A549 treated with GW870086 at 1 μM for 4 hours (cell line): ENCODE data around the gene PLEK. TPM values are rescaled to one million over a fixed set of nuclear protein-coding genes. Genes with fewer than 3 reads are reported as not detected.

Source experiments
- total RNA-seq: library from RNA; stranded (reverse); fragments of 200-300 nt; extraction: Qiagen RNA extraction; gene quantifications from 5 replicates; pipeline ENCODE4 v1.2.3, GENCODE V29; 2022; ENCODE audit warnings: low read depth

Gene PLEK, protein sequence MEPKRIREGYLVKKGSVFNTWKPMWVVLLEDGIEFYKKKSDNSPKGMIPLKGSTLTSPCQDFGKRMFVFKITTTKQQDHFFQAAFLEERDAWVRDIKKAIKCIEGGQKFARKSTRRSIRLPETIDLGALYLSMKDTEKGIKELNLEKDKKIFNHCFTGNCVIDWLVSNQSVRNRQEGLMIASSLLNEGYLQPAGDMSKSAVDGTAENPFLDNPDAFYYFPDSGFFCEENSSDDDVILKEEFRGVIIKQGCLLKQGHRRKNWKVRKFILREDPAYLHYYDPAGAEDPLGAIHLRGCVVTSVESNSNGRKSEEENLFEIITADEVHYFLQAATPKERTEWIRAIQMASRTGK
- total RNA-seq = 0.06 TPM in 1 of 5 replicates, not detected in the others

DNA sequence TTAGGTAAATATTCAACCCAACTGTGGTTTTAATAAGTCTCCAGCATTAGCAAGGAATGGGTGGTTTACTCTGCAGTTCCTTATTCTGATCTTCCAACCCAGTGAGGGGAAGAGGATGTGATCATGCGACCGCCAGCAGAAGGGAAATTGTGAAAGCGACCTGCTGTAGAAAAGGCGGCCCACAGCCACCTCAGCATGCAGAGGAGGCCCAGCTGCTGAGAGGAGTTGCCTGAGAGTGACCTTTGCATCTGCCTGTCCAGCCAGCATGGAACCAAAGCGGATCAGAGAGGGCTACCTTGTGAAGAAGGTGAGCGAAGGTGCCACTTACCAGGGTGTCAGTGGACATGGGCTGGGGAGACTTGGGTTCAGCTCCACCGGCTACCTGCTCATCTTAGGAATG is at the start of gene PLEK:
PLEK (plus strand) TSS at position 196 of the 400 bp plus-strand sequence; CDS start at position 266, 70 bp downstream.

DNA sequence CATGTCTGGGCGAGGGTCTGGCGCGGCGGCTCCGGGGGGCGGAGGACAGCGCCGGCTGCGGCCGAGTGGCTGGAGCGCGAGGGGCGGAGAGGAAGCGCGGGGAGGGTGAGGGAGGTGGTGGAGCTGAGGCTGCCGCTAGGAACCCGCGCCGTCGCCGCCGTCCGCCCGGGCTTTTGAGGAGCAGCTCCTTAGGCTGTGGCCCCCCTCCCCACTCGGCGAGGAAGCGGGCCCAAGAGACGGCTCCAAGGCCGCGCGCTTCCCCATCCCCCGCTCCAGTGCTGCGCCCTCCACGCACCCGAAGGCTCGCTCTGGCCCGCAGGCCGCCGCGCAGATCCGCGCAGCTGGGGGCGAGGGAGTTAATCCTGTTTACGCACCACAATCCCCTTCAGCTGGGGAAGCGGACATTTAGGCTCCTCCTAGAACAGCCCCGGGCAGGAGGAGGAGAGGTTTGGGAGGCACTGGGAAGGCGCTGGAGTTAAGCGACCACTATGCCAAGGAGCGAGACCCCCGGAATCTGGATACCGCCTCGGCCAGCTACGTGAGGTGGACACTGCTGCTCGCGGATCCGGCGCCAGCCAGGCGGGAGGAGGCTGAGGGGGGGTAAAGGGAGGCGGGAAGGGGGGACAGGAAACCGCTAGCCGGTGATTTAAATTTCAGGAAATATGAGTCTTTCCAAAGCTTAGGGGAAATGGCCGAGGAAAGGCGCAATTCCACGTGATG is 45.5 kb upstream of the PLEK start, which contains the start of gene CNRIP1:
CNRIP1 (minus strand) TSS at position 552 of the 720 bp plus-strand sequence; CDS start at position 3, 549 bp downstream.

Other genes with a start within 250 kb of the PLEK start
- gene PNO1, start 207.4 kb upstream of the PLEK start, total RNA-seq = 53.6 to 58.9 TPM (median 55.2 TPM) in 5 replicates
- gene PPP3R1, start 112.8 kb upstream of the PLEK start, total RNA-seq = 52.2 to 67.5 TPM (median 59.8 TPM) in 5 replicates
- gene CNRIP1, start 45.3 kb upstream of the PLEK start, total RNA-seq = 1.7 to 2.2 TPM (median 1.9 TPM) in 5 replicates
- 0.34 to 0.61 TPM (median 0.52 TPM) in 5 replicates for gene FBXO48, start 102.0 kb downstream of the PLEK start, total RNA-seq
- 0.54 to 0.66 TPM (median 0.66 TPM) in 5 replicates for gene APLF, start 102.3 kb downstream of the PLEK start, total RNA-seq